ENCODE measurements around the gene BCL10. TPM values are rescaled to one million over a fixed set of nuclear protein-coding genes. Genes with fewer than 3 reads are reported as not detected.

The BCL10 gene
- total and polyA plus RNA-seq, 2 of the 8 experiments (the other 6 are each of a cell fraction or from before 2014, with no cell fraction given): 7.4 to 29.6 TPM

DNA sequence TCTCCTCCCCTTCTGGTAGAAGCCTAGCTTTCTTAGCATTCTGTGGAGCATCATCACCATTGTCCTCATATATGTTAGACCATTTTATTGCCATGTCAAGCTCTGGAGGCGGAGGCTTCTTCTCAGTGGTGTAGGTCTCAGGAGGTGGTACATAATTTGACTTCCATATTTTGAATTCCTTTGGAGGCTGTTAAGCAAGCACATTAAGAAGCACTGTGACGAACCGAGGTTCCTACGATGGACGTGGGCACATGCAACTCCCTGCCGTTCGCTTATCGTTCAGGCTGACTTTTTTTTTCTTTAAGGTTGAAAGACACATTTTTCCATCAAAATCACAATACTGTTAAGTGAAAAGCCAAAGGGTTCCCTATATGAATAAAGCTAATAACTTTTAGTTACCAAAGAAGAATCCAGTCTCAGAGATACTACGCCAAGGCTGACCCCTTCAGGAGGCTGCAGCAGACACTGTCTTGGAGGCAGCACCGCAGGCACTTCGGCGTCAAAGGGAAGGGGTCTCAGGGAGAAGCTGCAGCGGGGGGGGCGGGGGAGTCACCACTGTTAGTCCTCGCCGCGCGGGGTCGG is 17.8 kb downstream of the BCL10 start:
- ChIA-PET CTCF (ENCODE audit: partially characterized antibody) (interaction anchor here (0.6 to 8.3 kb wide), 30 partner anchors 9 to 434 kb away, joined by 3 to 141 read pairs (median 4); partner anchors contain the start of genes BCL10 and CCN1), POLR2A (ENCODE audit: partially characterized antibody) (interaction anchor here (0.7 to 2.8 kb wide), 6 partner anchors 9 to 337 kb away, joined by 3 to 11 read pairs (median 4); partner anchors contain the start of genes BCL10 and CCN1)
- Histone ChIP-seq H3K4me2 (ENCODE audit: insufficient read depth in 1 of 2, low read depth in 2 of 2, low read length in 2 of 2) (peak overlapping the region; percentile 74 to 90), H4K8ac (ENCODE audit: extremely low read depth, insufficient read depth, low read length) (no peak overlapping the region), H2AFZ (ENCODE audit: low read length) (no peak overlapping the region), H3K4me1 (replicated peaks in 1 of 4; ENCODE audit: control insufficient read depth in 3 of 4, insufficient read depth in 4 of 4, low read length in 3 of 4) (peaks cover 0 to 4% (median 2%) of the 10 kb centered on the region in 4 experiments; a peak in 3 of 7 replicates), H2BK20ac (ENCODE audit: low read length) (no peak overlapping the region), H3K14ac (ENCODE audit: insufficient read length) (no peak overlapping the region), H3K9ac (replicated peaks in 1 of 4; ENCODE audit: extremely low read depth in 1 of 4, low read depth in 3 of 4, low read length in 3 of 4) (0 out of 7 replicates have a peak overlapping the region, but pooled peaks of 1 of the 4 experiments have one; percentile 44), H3K18ac (ENCODE audit: extremely low read depth, low read length) (no peak overlapping the region), H2BK12ac (ENCODE audit: low read depth, low read length) (no peak overlapping the region), H3K79me2 (ENCODE audit: control insufficient read depth in 1 of 2, insufficient read depth in 2 of 2, low read length in 2 of 2) (peaks cover 4 to 31% of the 10 kb centered on the region in 2 experiments; a peak in 3 of 4 replicates), H3K56ac (replicated peaks; ENCODE audit: insufficient read length, low read depth, low read length) (no peak overlapping the region), H2AK5ac (ENCODE audit: low read depth, low read length) (no peak overlapping the region), H2BK120ac (replicated peaks; ENCODE audit: low read depth, low read length) (no peak overlapping the region), H3K4me3 (ENCODE audit: extremely low read depth in 1 of 4, insufficient read depth in 2 of 4, low read depth in 3 of 4, low read length in 4 of 4) (peak overlapping the region; percentile 79 to 94 (median 85)), H3K23ac (ENCODE audit: insufficient read length) (no peak overlapping the region), H2BK15ac (ENCODE audit: low read length) (no peak overlapping the region), H4K5ac (ENCODE audit: insufficient read length, low read depth, low read length) (no peak overlapping the region), H3K23me2 (ENCODE audit: low read depth, low read length) (no peaks in the 10 kb centered on the region; the same call in none of the 2 replicates), H3K4ac (replicated peaks; ENCODE audit: insufficient read length, low read depth, low read length) (no peak overlapping the region), H2BK5ac (ENCODE audit: low read depth, low read length) (no peak overlapping the region), H3K36me3 (ENCODE audit: control insufficient read depth in 2 of 4, insufficient read depth in 4 of 4, low read length in 3 of 4) (peaks cover 5 to 35% (median 15%) of the 10 kb centered on the region in 4 experiments; a peak in 5 of 8 replicates), H4K20me1 (replicated peaks in 1 of 2; ENCODE audit: control insufficient read depth in 1 of 2, insufficient read depth in 2 of 2, low read length in 2 of 2) (peaks cover 0 to 5% of the 10 kb centered on the region in 2 experiments), H3K79me1 (ENCODE audit: low read depth, low read length) (peaks cover 2% of the 10 kb centered on the region), H3K9me3 (ENCODE audit: insufficient read depth in 2 of 2, low read depth in 1 of 2, low read length in 1 of 2) (peaks cover 8 to 12% of the 10 kb centered on the region in 2 experiments; a peak in 3 of 4 replicates), H3K27ac (ENCODE audit: low read depth, low read length) (no peak overlapping the region), H4K91ac (replicated peaks; ENCODE audit: insufficient read length, low read length) (no peak overlapping the region), H3K27me3 (replicated peaks in 1 of 4; ENCODE audit: control insufficient read depth in 3 of 4, extremely low read depth in 1 of 4, insufficient read depth in 3 of 4, low read length in 3 of 4) (no peaks in the 10 kb centered on the region)
- DNase-seq (ENCODE audit: low read depth in 1 of 2, low spot score in 2 of 2) (no peak), FAIRE-seq (no peak)
- 42% methylated on average over 12 of the region's 19 CpGs; no CpG with 5 or more reads in 1 of the 2 experiments for WGBS, 2 experiments (ENCODE audit: extremely low coverage in 1 of 2, insufficient coverage in 1 of 2, insufficient read length in 1 of 2, insufficient replicate concordance in 2 of 2, low coverage in 1 of 2, low lambda C conversion rate in 2 of 2, missing lambda C conversion rate in 1 of 2)
- TF ChIP-seq, protein P1, sequence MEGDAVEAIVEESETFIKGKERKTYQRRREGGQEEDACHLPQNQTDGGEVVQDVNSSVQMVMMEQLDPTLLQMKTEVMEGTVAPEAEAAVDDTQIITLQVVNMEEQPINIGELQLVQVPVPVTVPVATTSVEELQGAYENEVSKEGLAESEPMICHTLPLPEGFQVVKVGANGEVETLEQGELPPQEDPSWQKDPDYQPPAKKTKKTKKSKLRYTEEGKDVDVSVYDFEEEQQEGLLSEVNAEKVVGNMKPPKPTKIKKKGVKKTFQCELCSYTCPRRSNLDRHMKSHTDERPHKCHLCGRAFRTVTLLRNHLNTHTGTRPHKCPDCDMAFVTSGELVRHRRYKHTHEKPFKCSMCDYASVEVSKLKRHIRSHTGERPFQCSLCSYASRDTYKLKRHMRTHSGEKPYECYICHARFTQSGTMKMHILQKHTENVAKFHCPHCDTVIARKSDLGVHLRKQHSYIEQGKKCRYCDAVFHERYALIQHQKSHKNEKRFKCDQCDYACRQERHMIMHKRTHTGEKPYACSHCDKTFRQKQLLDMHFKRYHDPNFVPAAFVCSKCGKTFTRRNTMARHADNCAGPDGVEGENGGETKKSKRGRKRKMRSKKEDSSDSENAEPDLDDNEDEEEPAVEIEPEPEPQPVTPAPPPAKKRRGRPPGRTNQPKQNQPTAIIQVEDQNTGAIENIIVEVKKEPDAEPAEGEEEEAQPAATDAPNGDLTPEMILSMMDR (IDR thresholded peaks at IDR 0.05; ENCODE audit: control extremely low read depth in 1 of 3, insufficient read depth in 1 of 3, low read depth in 1 of 3, low read length in 3 of 3): peak in 2 of 3 experiments; percentile 2 to 19; a peak in 3 of 4 replicates
- TF ChIP-seq RAD21 (IDR thresholded peaks at IDR 0.05 in 1 of 2, conservative IDR thresholded peaks at IDR 0.05 in 1 of 2; ENCODE audit: low read depth in 2 of 2, low read length in 2 of 2) (peak in 1 of 2 experiments; percentile 18; a peak in 1 of 4 replicates), SP2 (IDR thresholded peaks at IDR 0.05; ENCODE audit: low read length) (no peak), RNF2 (IDR thresholded peaks at IDR 0.05; ENCODE audit: borderline replicate concordance, low read depth, low read length, missing control alignments, poor library complexity, severe bottlenecking) (no peak), ASH2L (IDR thresholded peaks at IDR 0.05; ENCODE audit: low read length) (no peak), KDM5A (IDR thresholded peaks at IDR 0.05; ENCODE audit: low read length) (no peak), PHF8 (conservative IDR thresholded peaks at IDR 0.05; ENCODE audit: low read depth, low read length) (no peak), SIRT6 (IDR thresholded peaks at IDR 0.05; ENCODE audit: low read length) (no peak)

All from H1 (cell line).